Body of pancreas (tissue), 4 donors: Measurements from ENCODE around the gene DR1.

Experiments
- POLR2A ChIP-seq, 3 donors: fragments of 450-650 bp; IDR thresholded peaks; one replicate each; pipeline ENCODE4 v1.6.1; 2016; ENCODE audit warnings: antibody characterized with exemption in 3 of 3, mild to moderate bottlenecking in 2 of 3
- TF ChIP-seq, protein P1 (sequence below), 7 experiments: fragments of 450-650 bp in 4 of 7; fragments of 200-600 bp in 3 of 7; sonication (generic) in 3 of 7; IDR thresholded peaks; one replicate each; pipeline ENCODE4 v1.5.1; 2016 to 2019; ENCODE audit warnings: antibody characterized with exemption in 7 of 7

DNA sequence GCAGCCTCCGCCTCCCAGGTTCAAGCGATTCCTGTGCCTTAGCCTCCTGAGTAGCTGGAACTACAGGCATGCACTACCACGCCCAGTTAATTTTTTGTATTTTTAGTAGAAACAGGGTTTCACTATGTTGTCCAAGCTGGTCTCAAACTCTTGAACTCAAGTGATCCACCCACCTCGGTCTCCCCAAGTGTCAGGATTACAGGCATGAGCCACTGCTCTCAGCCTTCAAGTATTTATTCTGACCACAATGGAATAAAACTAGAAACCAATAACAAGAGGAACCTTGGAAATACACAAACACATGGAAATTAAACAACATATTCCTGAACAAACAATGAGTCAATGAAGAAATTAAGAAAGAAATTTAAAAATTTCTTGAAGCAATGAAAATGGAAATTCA, 32.7 kb upstream of the DR1 start:
- TF ChIP-seq, protein P1, sequence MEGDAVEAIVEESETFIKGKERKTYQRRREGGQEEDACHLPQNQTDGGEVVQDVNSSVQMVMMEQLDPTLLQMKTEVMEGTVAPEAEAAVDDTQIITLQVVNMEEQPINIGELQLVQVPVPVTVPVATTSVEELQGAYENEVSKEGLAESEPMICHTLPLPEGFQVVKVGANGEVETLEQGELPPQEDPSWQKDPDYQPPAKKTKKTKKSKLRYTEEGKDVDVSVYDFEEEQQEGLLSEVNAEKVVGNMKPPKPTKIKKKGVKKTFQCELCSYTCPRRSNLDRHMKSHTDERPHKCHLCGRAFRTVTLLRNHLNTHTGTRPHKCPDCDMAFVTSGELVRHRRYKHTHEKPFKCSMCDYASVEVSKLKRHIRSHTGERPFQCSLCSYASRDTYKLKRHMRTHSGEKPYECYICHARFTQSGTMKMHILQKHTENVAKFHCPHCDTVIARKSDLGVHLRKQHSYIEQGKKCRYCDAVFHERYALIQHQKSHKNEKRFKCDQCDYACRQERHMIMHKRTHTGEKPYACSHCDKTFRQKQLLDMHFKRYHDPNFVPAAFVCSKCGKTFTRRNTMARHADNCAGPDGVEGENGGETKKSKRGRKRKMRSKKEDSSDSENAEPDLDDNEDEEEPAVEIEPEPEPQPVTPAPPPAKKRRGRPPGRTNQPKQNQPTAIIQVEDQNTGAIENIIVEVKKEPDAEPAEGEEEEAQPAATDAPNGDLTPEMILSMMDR (IDR thresholded peaks at IDR 0.05) = no peak
- TF ChIP-seq POLR2A (IDR thresholded peaks at IDR 0.05) = no peak
